Esophagus squamous epithelium (tissue), 4 donors: ENCODE results near the gene YBX2.

Experiments used
- POLR2A ChIP-seq, 4 donors: fragments of 450-650 bp; IDR thresholded peaks; one replicate each; pipeline ENCODE4 v1.6.1; 2017; ENCODE audit warnings: antibody characterized with exemption in 4 of 4, mild to moderate bottlenecking in 4 of 4, moderate library complexity in 3 of 4
- TF ChIP-seq, protein P1 (sequence below), 6 experiments: fragments of 450-650 bp in 4 of 6; fragments of 200-600 bp in 2 of 6; sonication (generic) in 2 of 6; IDR thresholded peaks; one replicate each; pipeline ENCODE4 v1.5.1; 2016 to 2019; ENCODE audit warnings: antibody characterized with exemption in 6 of 6, mild to moderate bottlenecking in 4 of 6, moderate library complexity in 4 of 6

DNA sequence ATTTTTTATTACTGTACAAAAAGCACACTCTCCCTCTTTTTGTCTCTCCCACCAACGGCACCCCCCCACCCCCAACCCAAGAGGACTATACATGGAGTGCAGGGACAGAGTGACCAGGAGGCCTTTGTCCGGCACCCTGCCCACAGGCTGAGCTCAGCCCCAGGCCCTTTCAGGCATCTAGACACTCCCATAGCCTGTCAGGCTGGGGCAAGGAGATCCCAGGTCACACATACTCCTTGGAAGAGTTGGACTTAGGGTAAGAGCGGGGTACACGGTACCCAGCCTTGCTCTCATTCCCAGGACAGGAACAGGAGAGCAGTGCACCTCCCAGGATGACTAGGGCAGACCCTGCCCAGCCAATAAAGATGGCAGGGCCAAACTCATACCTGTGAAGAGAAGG, 34.3 kb downstream of the YBX2 start:
- TF ChIP-seq, protein P1, sequence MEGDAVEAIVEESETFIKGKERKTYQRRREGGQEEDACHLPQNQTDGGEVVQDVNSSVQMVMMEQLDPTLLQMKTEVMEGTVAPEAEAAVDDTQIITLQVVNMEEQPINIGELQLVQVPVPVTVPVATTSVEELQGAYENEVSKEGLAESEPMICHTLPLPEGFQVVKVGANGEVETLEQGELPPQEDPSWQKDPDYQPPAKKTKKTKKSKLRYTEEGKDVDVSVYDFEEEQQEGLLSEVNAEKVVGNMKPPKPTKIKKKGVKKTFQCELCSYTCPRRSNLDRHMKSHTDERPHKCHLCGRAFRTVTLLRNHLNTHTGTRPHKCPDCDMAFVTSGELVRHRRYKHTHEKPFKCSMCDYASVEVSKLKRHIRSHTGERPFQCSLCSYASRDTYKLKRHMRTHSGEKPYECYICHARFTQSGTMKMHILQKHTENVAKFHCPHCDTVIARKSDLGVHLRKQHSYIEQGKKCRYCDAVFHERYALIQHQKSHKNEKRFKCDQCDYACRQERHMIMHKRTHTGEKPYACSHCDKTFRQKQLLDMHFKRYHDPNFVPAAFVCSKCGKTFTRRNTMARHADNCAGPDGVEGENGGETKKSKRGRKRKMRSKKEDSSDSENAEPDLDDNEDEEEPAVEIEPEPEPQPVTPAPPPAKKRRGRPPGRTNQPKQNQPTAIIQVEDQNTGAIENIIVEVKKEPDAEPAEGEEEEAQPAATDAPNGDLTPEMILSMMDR (IDR thresholded peaks at IDR 0.05) = no peak
- no peak for TF ChIP-seq POLR2A (IDR thresholded peaks at IDR 0.05)
